Measurements from ENCODE around the gene PLCD3.

DNA sequence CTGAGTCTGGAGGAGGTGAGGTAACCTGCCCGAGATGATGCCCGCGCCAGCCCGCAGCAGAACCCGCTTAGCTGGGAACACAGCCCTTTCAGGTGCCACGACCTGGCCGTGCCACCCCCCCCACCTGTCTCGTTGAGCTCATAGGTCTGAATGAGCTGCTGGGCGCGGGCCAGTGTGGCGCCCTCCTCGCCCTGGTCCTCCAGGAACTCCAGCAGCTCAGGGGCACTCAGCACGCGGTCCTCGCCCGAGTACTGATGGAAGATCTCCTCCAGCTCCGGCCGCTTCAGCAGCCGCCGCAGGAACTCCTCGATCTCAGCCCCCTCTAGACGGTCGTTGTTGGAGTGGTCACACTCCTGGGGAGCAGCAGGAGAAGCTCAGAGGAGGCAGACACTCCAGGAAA, 13.6 kb downstream of the PLCD3 start:
- TF ChIP-seq, protein P1, sequence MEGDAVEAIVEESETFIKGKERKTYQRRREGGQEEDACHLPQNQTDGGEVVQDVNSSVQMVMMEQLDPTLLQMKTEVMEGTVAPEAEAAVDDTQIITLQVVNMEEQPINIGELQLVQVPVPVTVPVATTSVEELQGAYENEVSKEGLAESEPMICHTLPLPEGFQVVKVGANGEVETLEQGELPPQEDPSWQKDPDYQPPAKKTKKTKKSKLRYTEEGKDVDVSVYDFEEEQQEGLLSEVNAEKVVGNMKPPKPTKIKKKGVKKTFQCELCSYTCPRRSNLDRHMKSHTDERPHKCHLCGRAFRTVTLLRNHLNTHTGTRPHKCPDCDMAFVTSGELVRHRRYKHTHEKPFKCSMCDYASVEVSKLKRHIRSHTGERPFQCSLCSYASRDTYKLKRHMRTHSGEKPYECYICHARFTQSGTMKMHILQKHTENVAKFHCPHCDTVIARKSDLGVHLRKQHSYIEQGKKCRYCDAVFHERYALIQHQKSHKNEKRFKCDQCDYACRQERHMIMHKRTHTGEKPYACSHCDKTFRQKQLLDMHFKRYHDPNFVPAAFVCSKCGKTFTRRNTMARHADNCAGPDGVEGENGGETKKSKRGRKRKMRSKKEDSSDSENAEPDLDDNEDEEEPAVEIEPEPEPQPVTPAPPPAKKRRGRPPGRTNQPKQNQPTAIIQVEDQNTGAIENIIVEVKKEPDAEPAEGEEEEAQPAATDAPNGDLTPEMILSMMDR (IDR thresholded peaks at IDR 0.05) = no peak
- TF ChIP-seq POLR2AphosphoS5 (IDR thresholded peaks at IDR 0.05) = no peak
